Left lung (tissue), 10 donors: ENCODE data around the gene SLC22A4. TPM values are rescaled to one million over a fixed set of nuclear protein-coding genes. Genes with fewer than 3 reads are reported as not detected.

Source experiments
- ATAC-seq: fragments of 200-7000 bp; cut with Tn5 transposase; one replicate; pipeline ENCODE4 v1.9.1; 2020; ENCODE audit warnings: moderate library complexity
- DNase-seq, 4 donors: peaks; one replicate each; pipeline ENCODE4 v3.0.0-alpha.2; 2013 to 2020
- H3K27ac ChIP-seq, 2 donors: fragments of 200-600 bp; sonication (generic) in 1 of 2; one replicate each; pipeline versions ENCODE4 v1.5.0 to v1.8.0; 2020 to 2021
- H3K27me3 ChIP-seq, 2 donors: fragments of 200-600 bp; sonication (generic) in 1 of 2; one replicate each; pipeline versions ENCODE4 v1.5.0 to v1.8.0; 2020 to 2021
- H3K36me3 ChIP-seq, 2 donors: fragments of 200-600 bp; sonication (generic) in 1 of 2; one replicate each; pipeline versions ENCODE4 v1.5.0 to v1.8.0; 2020 to 2021
- H3K4me1 ChIP-seq, 2 donors: fragments of 200-600 bp; one replicate each; pipeline ENCODE4 v1.8.0; 2021
- H3K4me3 ChIP-seq, 2 donors: fragments of 200-600 bp; sonication (generic) in 1 of 2; one replicate each; pipeline versions ENCODE4 v1.5.0 to v1.8.0; 2020 to 2021; ENCODE audit warnings: mild to moderate bottlenecking in 1 of 2
- H3K9me3 ChIP-seq, 2 donors: fragments of 200-600 bp; sonication (generic) in 1 of 2; one replicate each; pipeline versions ENCODE4 v1.5.0 to v1.8.0; 2020 to 2021
- CTCF ChIP-seq, 2 donors: fragments of 200-600 bp; sonication (generic) in 1 of 2; IDR thresholded peaks; one replicate each; pipeline versions ENCODE4 v1.5.0 to v1.8.0; 2021; ENCODE audit warnings: antibody characterized with exemption in 2 of 2
- intact Hi-C, 2 donors: fragments of 100-400 bp; cut with DNase I; formaldehyde crosslinking; loops; one replicate each; pipeline versions ENCODE4 v1.11.2 to v1.14.2; 2022
- polyA plus RNA-seq, 6 donors: library from polyadenylated mRNA; unstranded; fragments of 120-200 nt; gene quantifications; one replicate each; pipeline ENCODE4 v1.2.1, GENCODE V29; 2013; ENCODE audit not compliant: insufficient read length in 6 of 6
- total RNA-seq, 2 donors: library from RNA; stranded (reverse); fragmentation: NEBNext Ultra II Directional; extraction: Animal tissue kit (Norgen Biotek cat#: 25700); gene quantifications; one replicate each; pipeline ENCODE4 v1.2.1, GENCODE V29; 2021
- donor health status: DM: no; HTN: yes; CAD: no.
- donor health status: DM: no; HTN: no; CAD: no.

Gene SLC22A4
- total and polyA plus RNA-seq, 8 donors, result 1.0 to 10.3 (median 3.4) TPM

GRCh38 chr5:132259069-132259851 is 34.9 kb upstream of the SLC22A4 start:
- TF ChIP-seq CTCF (IDR thresholded peaks at IDR 0.05), result no peak
- peaks cover 12 to 31% of the 10 kb centered on the region in 2 donors for H3K4me1 ChIP-seq
- H3K27ac ChIP-seq, result peak overlapping the region in 1 of 2 donors; percentile 77
- DNase-seq (peak in 3 of 4 donors; percentile 56 to 94 (median 87)), ATAC-seq (peak; percentile 26)
- intact Hi-C loops, result no loop called here
- H3K4me3 ChIP-seq, result no peak overlapping the region
- H3K36me3 ChIP-seq, result no peaks in the 10 kb centered on the region
- no peaks in the 10 kb centered on the region for H3K9me3 ChIP-seq
- peaks cover 0 to 24% of the 10 kb centered on the region in 2 donors for H3K27me3 ChIP-seq

GRCh38 chr5:132260051-132260450 is 34.1 kb upstream of the SLC22A4 start:
- peaks cover 0 to 24% of the 10 kb centered on the region in 2 donors for H3K27me3 ChIP-seq
- no peak for TF ChIP-seq CTCF (IDR thresholded peaks at IDR 0.05)
- peaks cover 12 to 31% of the 10 kb centered on the region in 2 donors for H3K4me1 ChIP-seq
- H3K36me3 ChIP-seq, result no peaks in the 10 kb centered on the region
- H3K27ac ChIP-seq, result peak overlapping the region in 1 of 2 donors; percentile 77
- H3K4me3 ChIP-seq, result no peak overlapping the region
- intact Hi-C loops, result no loop called here
- peak; percentile 21 for ATAC-seq
- no peak for DNase-seq
- H3K9me3 ChIP-seq, result no peaks in the 10 kb centered on the region

- intact Hi-C loops, result no loop called here
- ATAC-seq (peak; percentile 5), DNase-seq (peak in 1 of 4 donors; percentile 81)
- H3K27me3 ChIP-seq, result peaks cover 0 to 24% of the 10 kb centered on the region in 2 donors
- H3K36me3 ChIP-seq, result no peaks in the 10 kb centered on the region
- TF ChIP-seq CTCF (IDR thresholded peaks at IDR 0.05), result no peak
- H3K27ac ChIP-seq, result peak overlapping the region in 1 of 2 donors; percentile 77
- no peaks in the 10 kb centered on the region for H3K9me3 ChIP-seq
- H3K4me1 ChIP-seq, result peaks cover 19 to 33% of the 10 kb centered on the region in 2 donors
- H3K4me3 ChIP-seq, result no peak overlapping the region
Observed at GRCh38 chr5:132260714-132261551, 33.3 kb upstream of the SLC22A4 start.

GRCh38 chr5:132261881-132262845 is 32.0 kb upstream of the SLC22A4 start:
- TF ChIP-seq CTCF (IDR thresholded peaks at IDR 0.05), result no peak
- H3K27me3 ChIP-seq, result peaks cover 0 to 17% of the 10 kb centered on the region in 2 donors
- intact Hi-C loops, result no loop called here
- H3K4me3 ChIP-seq, result no peak overlapping the region
- no peaks in the 10 kb centered on the region for H3K9me3 ChIP-seq
- peaks cover 21 to 38% of the 10 kb centered on the region in 2 donors for H3K4me1 ChIP-seq
- H3K27ac ChIP-seq, result no peak overlapping the region
- H3K36me3 ChIP-seq, result no peaks in the 10 kb centered on the region
- no peak for DNase-seq
- no peak for ATAC-seq
